ENCODE results near the gene LCAT.

DNA sequence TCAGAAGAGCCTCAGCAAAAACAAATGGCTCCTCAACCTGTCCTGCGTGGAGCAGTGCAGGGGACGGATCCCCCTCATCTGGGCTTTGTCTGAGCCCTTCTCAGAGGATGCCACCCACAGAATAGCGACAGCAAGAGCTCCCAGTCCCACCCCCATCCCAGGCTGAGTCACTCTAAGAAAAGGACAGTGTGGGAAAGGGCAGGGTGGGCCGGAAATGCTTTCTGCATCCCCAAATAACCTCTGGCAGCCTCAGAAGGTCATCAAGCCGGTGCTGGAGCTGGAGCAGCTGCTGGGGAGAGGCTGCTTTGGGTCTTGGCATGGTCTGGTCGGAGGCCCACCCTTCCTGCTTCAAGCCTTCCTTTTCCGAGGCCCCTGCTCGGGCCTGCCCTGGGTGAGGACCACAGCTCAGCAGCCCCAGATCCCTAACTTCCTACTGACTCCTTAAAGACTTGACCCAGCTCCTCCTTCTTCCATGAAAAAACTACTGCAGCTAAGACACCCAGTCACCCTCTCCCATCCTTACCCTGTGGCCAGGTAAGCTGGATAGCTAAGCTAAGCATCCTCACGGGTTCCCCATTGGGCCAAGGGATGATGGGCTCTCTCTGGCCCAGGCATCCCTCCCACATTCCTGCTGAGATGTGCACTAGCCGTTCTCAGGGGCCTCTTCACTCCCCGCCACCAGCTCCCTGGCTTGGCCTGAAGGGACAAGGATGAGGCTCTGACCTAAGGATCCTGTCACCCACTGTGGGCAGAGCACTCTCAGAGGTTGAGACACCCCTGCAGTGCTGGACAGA is 15.8 kb upstream of the LCAT start:
- TF ChIP-seq, protein P1, sequence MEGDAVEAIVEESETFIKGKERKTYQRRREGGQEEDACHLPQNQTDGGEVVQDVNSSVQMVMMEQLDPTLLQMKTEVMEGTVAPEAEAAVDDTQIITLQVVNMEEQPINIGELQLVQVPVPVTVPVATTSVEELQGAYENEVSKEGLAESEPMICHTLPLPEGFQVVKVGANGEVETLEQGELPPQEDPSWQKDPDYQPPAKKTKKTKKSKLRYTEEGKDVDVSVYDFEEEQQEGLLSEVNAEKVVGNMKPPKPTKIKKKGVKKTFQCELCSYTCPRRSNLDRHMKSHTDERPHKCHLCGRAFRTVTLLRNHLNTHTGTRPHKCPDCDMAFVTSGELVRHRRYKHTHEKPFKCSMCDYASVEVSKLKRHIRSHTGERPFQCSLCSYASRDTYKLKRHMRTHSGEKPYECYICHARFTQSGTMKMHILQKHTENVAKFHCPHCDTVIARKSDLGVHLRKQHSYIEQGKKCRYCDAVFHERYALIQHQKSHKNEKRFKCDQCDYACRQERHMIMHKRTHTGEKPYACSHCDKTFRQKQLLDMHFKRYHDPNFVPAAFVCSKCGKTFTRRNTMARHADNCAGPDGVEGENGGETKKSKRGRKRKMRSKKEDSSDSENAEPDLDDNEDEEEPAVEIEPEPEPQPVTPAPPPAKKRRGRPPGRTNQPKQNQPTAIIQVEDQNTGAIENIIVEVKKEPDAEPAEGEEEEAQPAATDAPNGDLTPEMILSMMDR (IDR thresholded peaks at IDR 0.05): no peak
- TF ChIP-seq EP300 (IDR thresholded peaks at IDR 0.05): no peak

Measured in esophagus muscularis mucosa (tissue), 3 donors.